ENCODE measurements around the gene APOLD1.

APOLD1 gene

GRCh38 chr12:12839873-12840579 is 54.6 kb downstream of the APOLD1 start:
- no peak for DNase-seq (ENCODE audit: low spot score)

- no peak for DNase-seq (ENCODE audit: low spot score)
These were observed 55.1 kb downstream of the APOLD1 start for GRCh38 chr12:12840580-12840899.
